ENCODE measurements around the gene ADGRA3.
A peak's percentile ranks its signal among the peaks of the same experiment; 100 is the strongest.

The ADGRA3 gene

DNA sequence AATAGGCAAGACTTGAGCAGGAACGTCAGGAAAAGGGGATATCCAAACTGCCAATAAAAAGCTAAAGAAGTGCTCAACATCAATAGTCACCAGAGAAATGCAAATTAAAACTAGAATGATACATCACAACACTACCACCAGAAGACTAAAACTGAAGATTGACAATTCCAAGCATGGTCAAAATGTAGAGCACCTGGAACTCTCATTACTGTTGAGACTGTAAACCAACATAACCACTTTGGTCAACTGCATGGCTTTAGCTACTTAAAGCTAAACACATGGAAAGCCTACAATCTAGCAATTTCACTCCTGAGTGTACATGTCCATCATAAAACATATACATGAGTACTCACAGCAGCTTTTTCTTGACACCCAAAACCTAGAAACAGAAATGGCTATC, 107.4 kb downstream of the ADGRA3 start:
- no peak overlapping the region for H3K27ac ChIP-seq
- no peaks in the 10 kb centered on the region for H3K9me3 ChIP-seq (ENCODE audit: severe bottlenecking)
- TF ChIP-seq CTCF (IDR thresholded peaks at IDR 0.05; ENCODE audit: low read depth, low read length): no peak
- no peak for DNase-seq
- H3K27me3 ChIP-seq (ENCODE audit: insufficient read depth, low read depth, severe bottlenecking): no peaks in the 10 kb centered on the region
- H3K4me3 ChIP-seq (ENCODE audit: low read depth, low read length): no peak overlapping the region
- H3K36me3 ChIP-seq: peaks cover 28% of the 10 kb centered on the region

GRCh38 chr4:22407361-22407760, 108.5 kb downstream of the ADGRA3 start:
- peaks cover 31% of the 10 kb centered on the region for H3K36me3 ChIP-seq
- H3K27ac ChIP-seq: no peak overlapping the region
- no peaks in the 10 kb centered on the region for H3K9me3 ChIP-seq (ENCODE audit: severe bottlenecking)
- no peaks in the 10 kb centered on the region for H3K27me3 ChIP-seq (ENCODE audit: insufficient read depth, low read depth, severe bottlenecking)
- no peak for TF ChIP-seq CTCF (IDR thresholded peaks at IDR 0.05; ENCODE audit: low read depth, low read length)
- no peak for DNase-seq
- no peak overlapping the region for H3K4me3 ChIP-seq (ENCODE audit: low read depth, low read length)

GRCh38 chr4:22398671-22399070, 117.2 kb downstream of the ADGRA3 start:
- Histone ChIP-seq H3K27ac (no peak overlapping the region), H3K36me3 (peaks cover 45% of the 10 kb centered on the region), H3K4me3 (ENCODE audit: low read depth, low read length) (no peak overlapping the region), H3K9me3 (ENCODE audit: severe bottlenecking) (no peaks in the 10 kb centered on the region), H3K27me3 (ENCODE audit: insufficient read depth, low read depth, severe bottlenecking) (no peaks in the 10 kb centered on the region)
- no peak for TF ChIP-seq CTCF (IDR thresholded peaks at IDR 0.05; ENCODE audit: low read depth, low read length)
- DNase-seq: no peak

- Histone ChIP-seq H3K4me3 (ENCODE audit: low read depth, low read length) (no peak overlapping the region), H3K9me3 (ENCODE audit: severe bottlenecking) (no peaks in the 10 kb centered on the region), H3K36me3 (peaks cover 16% of the 10 kb centered on the region), H3K27ac (no peak overlapping the region), H3K27me3 (ENCODE audit: insufficient read depth, low read depth, severe bottlenecking) (no peaks in the 10 kb centered on the region)
- no peak for TF ChIP-seq CTCF (IDR thresholded peaks at IDR 0.05; ENCODE audit: low read depth, low read length)
- DNase-seq: no peak
These were observed 124.3 kb downstream of the ADGRA3 start for GRCh38 chr4:22391551-22391950.

GRCh38 chr4:22389240-22389870, 126.5 kb downstream of the ADGRA3 start:
- H3K9me3 ChIP-seq (ENCODE audit: severe bottlenecking): no peaks in the 10 kb centered on the region
- DNase-seq: peak; percentile 59
- peaks cover 26% of the 10 kb centered on the region for H3K36me3 ChIP-seq
- no peaks in the 10 kb centered on the region for H3K27me3 ChIP-seq (ENCODE audit: insufficient read depth, low read depth, severe bottlenecking)
- H3K27ac ChIP-seq: no peak overlapping the region
- no peak overlapping the region for H3K4me3 ChIP-seq (ENCODE audit: low read depth, low read length)
- peak; percentile 82 for TF ChIP-seq CTCF (IDR thresholded peaks at IDR 0.05; ENCODE audit: low read depth, low read length)

DNA sequence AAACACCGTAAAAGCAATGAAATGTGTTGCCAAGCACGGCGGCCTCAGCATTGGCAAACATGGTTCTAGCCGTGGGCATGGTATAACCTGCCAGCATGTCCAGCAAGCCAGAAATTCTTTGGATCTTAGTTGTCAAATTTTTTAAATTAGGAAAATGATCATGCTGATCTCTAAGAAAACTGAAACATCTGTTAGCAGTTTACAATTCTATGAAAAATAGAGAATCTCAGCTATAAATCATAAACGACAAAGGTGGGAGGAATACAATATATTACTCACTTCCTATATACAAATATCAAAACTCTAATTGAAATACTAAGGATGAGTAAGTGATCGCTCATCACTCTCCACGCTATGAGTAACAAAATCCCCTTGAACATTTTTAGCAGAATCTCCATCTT, 130.3 kb downstream of the ADGRA3 start:
- Histone ChIP-seq H3K27me3 (ENCODE audit: insufficient read depth, low read depth, severe bottlenecking) (no peaks in the 10 kb centered on the region), H3K27ac (no peak overlapping the region), H3K36me3 (peaks cover 32% of the 10 kb centered on the region), H3K9me3 (ENCODE audit: severe bottlenecking) (no peaks in the 10 kb centered on the region), H3K4me3 (ENCODE audit: low read depth, low read length) (no peak overlapping the region)
- TF ChIP-seq CTCF (IDR thresholded peaks at IDR 0.05; ENCODE audit: low read depth, low read length): no peak
- no peak for DNase-seq
